GM23338 (cell line): ENCODE data around the gene CDC45. TPM values are rescaled to one million over a fixed set of nuclear protein-coding genes. Genes with fewer than 3 reads are reported as not detected.

Experiments used
- CREB1 ChIP-seq: fragments of 250-450 bp; sonication (Bioruptor Pico); IDR thresholded peaks from 2 replicates; pipeline ENCODE4 v1.5.0; 2020; ENCODE audit warnings: low read depth, mild to moderate bottlenecking, moderate library complexity
- CTCF ChIP-seq, 2 experiments: fragments of 200-600 bp in 1 of 2; sonication (generic) in 1 of 2; conservative IDR thresholded peaks; 2 replicates each; pipeline versions ENCODE4 v1.5.1 to v1.6.1; 2016 to 2017; ENCODE audit warnings: antibody characterized with exemption in 2 of 2, low read depth in 2 of 2, mild to moderate bottlenecking in 2 of 2, moderate library complexity in 1 of 2
- EZH2 ChIP-seq: fragments of 200-600 bp; sonication (generic); IDR thresholded peaks from one replicate; pipeline ENCODE4 v1.8.0; 2017; ENCODE audit warnings: antibody characterized with exemption, mild to moderate bottlenecking, low read depth; ENCODE audit not compliant: unreplicated experiment
- EZH2phosphoT487 ChIP-seq: fragments of 200-600 bp; sonication (generic); IDR thresholded peaks from one replicate; pipeline ENCODE4 v1.8.1; 2018; ENCODE audit warnings: antibody characterized with exemption; ENCODE audit not compliant: unreplicated experiment
- JUNB ChIP-seq: IDR thresholded peaks from one replicate; pipeline ENCODE4 v1.6.1; 2016; ENCODE audit warnings: antibody characterized with exemption; ENCODE audit not compliant: unreplicated experiment
- NANOG ChIP-seq: IDR thresholded peaks from 2 replicates; pipeline ENCODE4 v1.6.1; 2016; ENCODE audit warnings: antibody characterized with exemption, borderline replicate concordance
- POLR2AphosphoS5 ChIP-seq: IDR thresholded peaks from 2 replicates; pipeline ENCODE4 v1.6.1; 2016; ENCODE audit warnings: antibody characterized with exemption, low read depth
- STAT1 ChIP-seq: IDR thresholded peaks from one replicate; pipeline ENCODE4 v1.6.1; 2016; ENCODE audit warnings: antibody characterized with exemption; ENCODE audit not compliant: unreplicated experiment
- ZNF114 ChIP-seq: fragments of 250-450 bp; sonication (Bioruptor Pico); IDR thresholded peaks from 2 replicates; pipeline ENCODE4 v1.5.0; 2020; ENCODE audit warnings: mild to moderate bottlenecking, moderate library complexity
- ZNF331 ChIP-seq: fragments of 250-450 bp; sonication (Bioruptor Pico); IDR thresholded peaks from 2 replicates; pipeline ENCODE4 v1.5.0; 2020; ENCODE audit warnings: low read depth, mild to moderate bottlenecking, moderate library complexity
- polyA plus RNA-seq: library from polyadenylated mRNA; unstranded; fragments of >200 nt; fragmentation: Nextera tagmentation; extraction: Ambion mirVana; gene quantifications from 2 replicates; pipeline ENCODE4 v1.2.1, GENCODE V29; 2016
- total RNA-seq: library from RNA; depleted of rRNA; stranded (reverse); fragments of >200 nt; shearing (Covaris generic); gene quantifications from 2 replicates; pipeline ENCODE4 v1.2.3, GENCODE V29; 2014
- TF ChIP-seq, protein P1 (sequence below): fragments of 250-450 bp; sonication (Bioruptor Pico); IDR thresholded peaks from 2 replicates; pipeline ENCODE4 v1.5.0; 2020; ENCODE audit warnings: mild to moderate bottlenecking, moderate library complexity
- TF ChIP-seq, protein P2 (sequence below): IDR thresholded peaks from 2 replicates; pipeline ENCODE4 v1.6.1; 2016; ENCODE audit warnings: antibody characterized with exemption

The CDC45 gene
- total and polyA plus RNA-seq, 2 experiments from 2014 or later = 29.0 to 30.3 TPM

- TF ChIP-seq, protein P1, sequence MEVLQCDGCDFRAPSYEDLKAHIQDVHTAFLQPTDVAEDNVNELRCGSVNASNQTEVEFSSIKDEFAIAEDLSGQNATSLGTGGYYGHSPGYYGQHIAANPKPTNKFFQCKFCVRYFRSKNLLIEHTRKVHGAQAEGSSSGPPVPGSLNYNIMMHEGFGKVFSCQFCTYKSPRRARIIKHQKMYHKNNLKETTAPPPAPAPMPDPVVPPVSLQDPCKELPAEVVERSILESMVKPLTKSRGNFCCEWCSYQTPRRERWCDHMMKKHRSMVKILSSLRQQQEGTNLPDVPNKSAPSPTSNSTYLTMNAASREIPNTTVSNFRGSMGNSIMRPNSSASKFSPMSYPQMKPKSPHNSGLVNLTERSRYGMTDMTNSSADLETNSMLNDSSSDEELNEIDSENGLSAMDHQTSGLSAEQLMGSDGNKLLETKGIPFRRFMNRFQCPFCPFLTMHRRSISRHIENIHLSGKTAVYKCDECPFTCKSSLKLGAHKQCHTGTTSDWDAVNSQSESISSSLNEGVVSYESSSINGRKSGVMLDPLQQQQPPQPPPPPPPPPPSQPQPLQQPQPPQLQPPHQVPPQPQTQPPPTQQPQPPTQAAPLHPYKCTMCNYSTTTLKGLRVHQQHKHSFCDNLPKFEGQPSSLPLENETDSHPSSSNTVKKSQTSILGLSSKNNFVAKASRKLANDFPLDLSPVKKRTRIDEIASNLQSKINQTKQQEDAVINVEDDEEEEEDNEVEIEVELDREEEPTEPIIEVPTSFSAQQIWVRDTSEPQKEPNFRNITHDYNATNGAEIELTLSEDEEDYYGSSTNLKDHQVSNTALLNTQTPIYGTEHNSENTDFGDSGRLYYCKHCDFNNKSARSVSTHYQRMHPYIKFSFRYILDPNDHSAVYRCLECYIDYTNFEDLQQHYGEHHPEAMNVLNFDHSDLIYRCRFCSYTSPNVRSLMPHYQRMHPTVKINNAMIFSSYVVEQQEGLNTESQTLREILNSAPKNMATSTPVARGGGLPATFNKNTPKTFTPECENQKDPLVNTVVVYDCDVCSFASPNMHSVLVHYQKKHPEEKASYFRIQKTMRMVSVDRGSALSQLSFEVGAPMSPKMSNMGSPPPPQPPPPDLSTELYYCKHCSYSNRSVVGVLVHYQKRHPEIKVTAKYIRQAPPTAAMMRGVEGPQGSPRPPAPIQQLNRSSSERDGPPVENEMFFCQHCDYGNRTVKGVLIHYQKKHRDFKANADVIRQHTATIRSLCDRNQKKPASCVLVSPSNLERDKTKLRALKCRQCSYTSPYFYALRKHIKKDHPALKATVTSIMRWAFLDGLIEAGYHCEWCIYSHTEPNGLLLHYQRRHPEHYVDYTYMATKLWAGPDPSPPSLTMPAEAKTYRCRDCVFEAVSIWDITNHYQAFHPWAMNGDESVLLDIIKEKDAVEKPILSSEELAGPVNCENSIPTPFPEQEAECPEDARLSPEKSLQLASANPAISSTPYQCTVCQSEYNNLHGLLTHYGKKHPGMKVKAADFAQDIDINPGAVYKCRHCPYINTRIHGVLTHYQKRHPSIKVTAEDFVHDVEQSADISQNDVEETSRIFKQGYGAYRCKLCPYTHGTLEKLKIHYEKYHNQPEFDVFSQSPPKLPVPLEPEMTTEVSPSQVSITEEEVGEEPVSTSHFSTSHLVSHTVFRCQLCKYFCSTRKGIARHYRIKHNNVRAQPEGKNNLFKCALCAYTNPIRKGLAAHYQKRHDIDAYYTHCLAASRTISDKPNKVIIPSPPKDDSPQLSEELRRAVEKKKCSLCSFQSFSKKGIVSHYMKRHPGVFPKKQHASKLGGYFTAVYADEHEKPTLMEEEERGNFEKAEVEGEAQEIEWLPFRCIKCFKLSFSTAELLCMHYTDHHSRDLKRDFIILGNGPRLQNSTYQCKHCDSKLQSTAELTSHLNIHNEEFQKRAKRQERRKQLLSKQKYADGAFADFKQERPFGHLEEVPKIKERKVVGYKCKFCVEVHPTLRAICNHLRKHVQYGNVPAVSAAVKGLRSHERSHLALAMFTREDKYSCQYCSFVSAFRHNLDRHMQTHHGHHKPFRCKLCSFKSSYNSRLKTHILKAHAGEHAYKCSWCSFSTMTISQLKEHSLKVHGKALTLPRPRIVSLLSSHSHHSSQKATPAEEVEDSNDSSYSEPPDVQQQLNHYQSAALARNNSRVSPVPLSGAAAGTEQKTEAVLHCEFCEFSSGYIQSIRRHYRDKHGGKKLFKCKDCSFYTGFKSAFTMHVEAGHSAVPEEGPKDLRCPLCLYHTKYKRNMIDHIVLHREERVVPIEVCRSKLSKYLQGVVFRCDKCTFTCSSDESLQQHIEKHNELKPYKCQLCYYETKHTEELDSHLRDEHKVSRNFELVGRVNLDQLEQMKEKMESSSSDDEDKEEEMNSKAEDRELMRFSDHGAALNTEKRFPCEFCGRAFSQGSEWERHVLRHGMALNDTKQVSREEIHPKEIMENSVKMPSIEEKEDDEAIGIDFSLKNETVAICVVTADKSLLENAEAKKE (CRISPR knock-in tag) = no peak
- TF ChIP-seq JUNB (no peak), STAT1 (no peak), ZNF114 (CRISPR knock-in tag) (no peak), ZNF331 (CRISPR knock-in tag) (no peak), EZH2 (no peak), NANOG (no peak), CREB1 (CRISPR knock-in tag) (no peak), CTCF (conservative IDR thresholded peaks at IDR 0.05; ENCODE audit: low read depth in 2 of 2) (no peak), POLR2AphosphoS5 (no peak), EZH2phosphoT487 (no peak)
- TF ChIP-seq, protein P2, sequence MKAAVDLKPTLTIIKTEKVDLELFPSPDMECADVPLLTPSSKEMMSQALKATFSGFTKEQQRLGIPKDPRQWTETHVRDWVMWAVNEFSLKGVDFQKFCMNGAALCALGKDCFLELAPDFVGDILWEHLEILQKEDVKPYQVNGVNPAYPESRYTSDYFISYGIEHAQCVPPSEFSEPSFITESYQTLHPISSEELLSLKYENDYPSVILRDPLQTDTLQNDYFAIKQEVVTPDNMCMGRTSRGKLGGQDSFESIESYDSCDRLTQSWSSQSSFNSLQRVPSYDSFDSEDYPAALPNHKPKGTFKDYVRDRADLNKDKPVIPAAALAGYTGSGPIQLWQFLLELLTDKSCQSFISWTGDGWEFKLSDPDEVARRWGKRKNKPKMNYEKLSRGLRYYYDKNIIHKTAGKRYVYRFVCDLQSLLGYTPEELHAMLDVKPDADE = no peak
These were observed 53.4 kb downstream of the CDC45 start (continued) for GRCh38 chr22:19533049-19533626.
